WTC11 (cell line): ENCODE measurements around the gene SGSH. TPM values are rescaled to one million over a fixed set of nuclear protein-coding genes. Genes with fewer than 3 reads are reported as not detected.

Source experiments
- ATAC-seq: fragments of 200-7000 bp; cut with Tn5 transposase; 2 replicates; pipeline ENCODE4 v1.10.0; 2021; ENCODE audit warnings: mild to moderate bottlenecking, moderate library complexity
- CTCF ChIA-PET: fragments of 300-600 bp; sonication (Branson Sonifier 250); formaldehyde crosslinking; loops from one replicate; lab custom pipeline; 2021; ENCODE audit warnings: antibody characterized with exemption; lab: Charles Lee
- POLR2A ChIA-PET: fragments of 350-600 bp; sonication (Branson Sonifier 250); formaldehyde crosslinking; loops from one replicate; lab custom pipeline; 2021; ENCODE audit warnings: antibody characterized with exemption; lab: Charles Lee
- DNase-seq: peaks from one replicate; pipeline ENCODE4 v3.0.0; 2021; ENCODE audit warnings: low spot score
- H3K27ac Mint-ChIP-seq: 2 replicates; pipeline ENCODE4 v1.8.0; 2021; ENCODE audit warnings: mixed read lengths
- H3K27me3 Mint-ChIP-seq: 2 replicates; pipeline ENCODE4 v1.8.0; 2021; ENCODE audit warnings: low read depth, mild to moderate bottlenecking, moderate library complexity, mixed read lengths
- H3K36me3 Mint-ChIP-seq: 2 replicates; pipeline ENCODE4 v1.8.0; 2021; ENCODE audit warnings: mixed read lengths
- H3K4me1 Mint-ChIP-seq: 2 replicates; pipeline ENCODE4 v1.8.0; 2022; ENCODE audit warnings: mixed read lengths
- H3K4me3 Mint-ChIP-seq: 2 replicates; pipeline ENCODE4 v1.8.0; 2021; ENCODE audit warnings: mild to moderate bottlenecking, moderate library complexity, mixed read lengths
- H3K9me3 Mint-ChIP-seq: 2 replicates; pipeline ENCODE4 v1.8.0; 2021; ENCODE audit warnings: mixed read lengths
- FOXP1 ChIP-seq: sonication (generic); formaldehyde crosslinking; IDR thresholded peaks from 2 replicates; pipeline ENCODE4 v1.8.0; 2022; ENCODE audit warnings: missing genetic modification reagents, mild to moderate bottlenecking, moderate library complexity, borderline replicate concordance
- HMGA2 ChIP-seq: fragments of 250-450 bp; sonication (Bioruptor Pico); IDR thresholded peaks from 2 replicates; pipeline ENCODE4 v1.4.0; 2021; ENCODE audit warnings: mild to moderate bottlenecking, moderate library complexity
- JUN ChIP-seq: sonication (generic); formaldehyde crosslinking; IDR thresholded peaks from 2 replicates; pipeline ENCODE4 v1.8.0; 2023; ENCODE audit warnings: mild to moderate bottlenecking, missing genetic modification reagents
- MXD4 ChIP-seq: fragments of 250-450 bp; sonication (Bioruptor Pico); IDR thresholded peaks from 2 replicates; pipeline ENCODE4 v1.8.0; 2021; ENCODE audit warnings: mild to moderate bottlenecking, moderate library complexity, borderline replicate concordance
- NFYB ChIP-seq: sonication (generic); formaldehyde crosslinking; conservative IDR thresholded peaks from 2 replicates; pipeline ENCODE4 v1.8.0; 2022; ENCODE audit warnings: low read depth, missing genetic modification reagents
- OVOL2 ChIP-seq: fragments of 250-450 bp; sonication (Bioruptor Pico); IDR thresholded peaks from 2 replicates; pipeline ENCODE4 v1.9.0; 2021; ENCODE audit warnings: mild to moderate bottlenecking, borderline replicate concordance
- SMAD4 ChIP-seq: sonication (generic); formaldehyde crosslinking; IDR thresholded peaks from 2 replicates; pipeline ENCODE4 v1.8.0; 2022; ENCODE audit warnings: mild to moderate bottlenecking, missing genetic modification reagents
- ZBTB21 ChIP-seq: sonication (generic); formaldehyde crosslinking; IDR thresholded peaks from 2 replicates; pipeline ENCODE4 v1.8.1; 2023; ENCODE audit warnings: mild to moderate bottlenecking, missing genetic modification reagents, borderline replicate concordance
- ZNF317 ChIP-seq: sonication (generic); formaldehyde crosslinking; IDR thresholded peaks from 2 replicates; pipeline ENCODE4 v1.8.1; 2023; ENCODE audit warnings: low read depth, mild to moderate bottlenecking, moderate library complexity, missing genetic modification reagents, borderline replicate concordance
- ZNF671 ChIP-seq: fragments of 250-450 bp; sonication (Bioruptor Pico); IDR thresholded peaks from 2 replicates; pipeline ENCODE4 v1.8.0; 2021; ENCODE audit warnings: mild to moderate bottlenecking
- total RNA-seq: library from RNA; stranded (reverse); gene quantifications from 3 replicates; pipeline ENCODE4 v1.2.3, GENCODE V29; 2021
- TF ChIP-seq, protein P1 (sequence below): sonication (generic); formaldehyde crosslinking; IDR thresholded peaks from 2 replicates; pipeline ENCODE4 v1.8.1; 2023; ENCODE audit warnings: mild to moderate bottlenecking, missing genetic modification reagents, borderline replicate concordance
- TF ChIP-seq, protein P2 (sequence below): fragments of 250-450 bp; sonication (Bioruptor Pico); IDR thresholded peaks from 2 replicates; pipeline ENCODE4 v1.8.0; 2021; ENCODE audit warnings: mild to moderate bottlenecking
- TF ChIP-seq, protein P3 (sequence below): fragments of 250-450 bp; sonication (Bioruptor Pico); conservative IDR thresholded peaks from 2 replicates; pipeline ENCODE4 v1.9.0; 2021; ENCODE audit warnings: mild to moderate bottlenecking
- TF ChIP-seq, protein P4 (sequence below): fragments of 250-450 bp; sonication (Bioruptor Pico); IDR thresholded peaks from 2 replicates; pipeline ENCODE4 v1.9.0; 2021; ENCODE audit warnings: mild to moderate bottlenecking
- TF ChIP-seq, protein P5 (sequence below): sonication (generic); formaldehyde crosslinking; IDR thresholded peaks from 2 replicates; pipeline ENCODE4 v1.8.1; 2022; ENCODE audit warnings: low read depth, mild to moderate bottlenecking, moderate library complexity, missing genetic modification reagents, borderline replicate concordance
- TF ChIP-seq, protein P6 (sequence below): fragments of 250-450 bp; sonication (Bioruptor Pico); IDR thresholded peaks from 2 replicates; pipeline ENCODE4 v1.9.0; 2021; ENCODE audit warnings: mild to moderate bottlenecking, borderline replicate concordance
- TF ChIP-seq, protein P7 (sequence below): sonication (generic); formaldehyde crosslinking; IDR thresholded peaks from 2 replicates; pipeline ENCODE4 v1.8.0; 2023; ENCODE audit warnings: missing genetic modification reagents
- TF ChIP-seq, protein P8 (sequence below): fragments of 250-450 bp; sonication (Bioruptor Pico); IDR thresholded peaks from 2 replicates; pipeline ENCODE4 v1.9.0; 2021; ENCODE audit warnings: moderate library complexity, mild to moderate bottlenecking, inconsistent platforms, borderline replicate concordance

Gene SGSH
- total RNA-seq, 1 experiment from 2014 or later: 27.7 TPM

DNA sequence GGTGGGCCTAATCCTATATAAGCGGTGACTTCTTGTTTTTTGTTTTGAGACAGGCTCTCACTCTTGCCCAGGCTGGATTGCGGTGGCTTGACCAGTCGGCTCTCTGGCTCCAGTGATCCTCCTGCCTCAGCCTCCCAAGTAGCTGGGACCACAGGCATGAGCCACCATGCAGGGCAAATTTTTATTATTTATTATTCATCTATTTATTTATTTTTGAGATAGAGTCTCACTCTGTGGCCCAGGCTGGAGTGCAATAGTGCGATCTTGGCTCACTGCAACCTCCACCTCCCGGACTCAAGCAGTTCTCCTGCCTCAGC is 35.9 kb upstream of the SGSH start:
- CTCF ChIA-PET: interaction anchor here (0.7 to 1.8 kb wide), 3 partner anchors 15 to 155 kb away, joined by 3 to 6 read pairs (median 3); partner anchors contain the start of genes GAA and SGSH
- ATAC-seq: no peak

More for the DNA sequence above, 35.9 kb upstream of the SGSH start:
- no peaks in the 10 kb centered on the region for H3K9me3 Mint-ChIP-seq
- no peaks in the 10 kb centered on the region for H3K27me3 Mint-ChIP-seq
- TF ChIP-seq ZNF317 (CRISPR knock-in tag) (no peak), SMAD4 (CRISPR knock-in tag) (no peak), HMGA2 (CRISPR knock-in tag) (no peak), MXD4 (CRISPR knock-in tag) (no peak), ZNF671 (CRISPR knock-in tag) (no peak), OVOL2 (CRISPR knock-in tag) (no peak), ZBTB21 (no peak), JUN (CRISPR knock-in tag) (no peak), FOXP1 (CRISPR knock-in tag) (no peak), NFYB (no peak)
- TF ChIP-seq, protein P1, sequence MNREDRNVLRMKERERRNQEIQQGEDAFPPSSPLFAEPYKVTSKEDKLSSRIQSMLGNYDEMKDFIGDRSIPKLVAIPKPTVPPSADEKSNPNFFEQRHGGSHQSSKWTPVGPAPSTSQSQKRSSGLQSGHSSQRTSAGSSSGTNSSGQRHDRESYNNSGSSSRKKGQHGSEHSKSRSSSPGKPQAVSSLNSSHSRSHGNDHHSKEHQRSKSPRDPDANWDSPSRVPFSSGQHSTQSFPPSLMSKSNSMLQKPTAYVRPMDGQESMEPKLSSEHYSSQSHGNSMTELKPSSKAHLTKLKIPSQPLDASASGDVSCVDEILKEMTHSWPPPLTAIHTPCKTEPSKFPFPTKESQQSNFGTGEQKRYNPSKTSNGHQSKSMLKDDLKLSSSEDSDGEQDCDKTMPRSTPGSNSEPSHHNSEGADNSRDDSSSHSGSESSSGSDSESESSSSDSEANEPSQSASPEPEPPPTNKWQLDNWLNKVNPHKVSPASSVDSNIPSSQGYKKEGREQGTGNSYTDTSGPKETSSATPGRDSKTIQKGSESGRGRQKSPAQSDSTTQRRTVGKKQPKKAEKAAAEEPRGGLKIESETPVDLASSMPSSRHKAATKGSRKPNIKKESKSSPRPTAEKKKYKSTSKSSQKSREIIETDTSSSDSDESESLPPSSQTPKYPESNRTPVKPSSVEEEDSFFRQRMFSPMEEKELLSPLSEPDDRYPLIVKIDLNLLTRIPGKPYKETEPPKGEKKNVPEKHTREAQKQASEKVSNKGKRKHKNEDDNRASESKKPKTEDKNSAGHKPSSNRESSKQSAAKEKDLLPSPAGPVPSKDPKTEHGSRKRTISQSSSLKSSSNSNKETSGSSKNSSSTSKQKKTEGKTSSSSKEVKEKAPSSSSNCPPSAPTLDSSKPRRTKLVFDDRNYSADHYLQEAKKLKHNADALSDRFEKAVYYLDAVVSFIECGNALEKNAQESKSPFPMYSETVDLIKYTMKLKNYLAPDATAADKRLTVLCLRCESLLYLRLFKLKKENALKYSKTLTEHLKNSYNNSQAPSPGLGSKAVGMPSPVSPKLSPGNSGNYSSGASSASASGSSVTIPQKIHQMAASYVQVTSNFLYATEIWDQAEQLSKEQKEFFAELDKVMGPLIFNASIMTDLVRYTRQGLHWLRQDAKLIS (CRISPR knock-in tag): no peak
- TF ChIP-seq, protein P2, sequence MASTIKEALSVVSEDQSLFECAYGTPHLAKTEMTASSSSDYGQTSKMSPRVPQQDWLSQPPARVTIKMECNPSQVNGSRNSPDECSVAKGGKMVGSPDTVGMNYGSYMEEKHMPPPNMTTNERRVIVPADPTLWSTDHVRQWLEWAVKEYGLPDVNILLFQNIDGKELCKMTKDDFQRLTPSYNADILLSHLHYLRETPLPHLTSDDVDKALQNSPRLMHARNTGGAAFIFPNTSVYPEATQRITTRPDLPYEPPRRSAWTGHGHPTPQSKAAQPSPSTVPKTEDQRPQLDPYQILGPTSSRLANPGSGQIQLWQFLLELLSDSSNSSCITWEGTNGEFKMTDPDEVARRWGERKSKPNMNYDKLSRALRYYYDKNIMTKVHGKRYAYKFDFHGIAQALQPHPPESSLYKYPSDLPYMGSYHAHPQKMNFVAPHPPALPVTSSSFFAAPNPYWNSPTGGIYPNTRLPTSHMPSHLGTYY (CRISPR knock-in tag): no peak
- TF ChIP-seq, protein P3, sequence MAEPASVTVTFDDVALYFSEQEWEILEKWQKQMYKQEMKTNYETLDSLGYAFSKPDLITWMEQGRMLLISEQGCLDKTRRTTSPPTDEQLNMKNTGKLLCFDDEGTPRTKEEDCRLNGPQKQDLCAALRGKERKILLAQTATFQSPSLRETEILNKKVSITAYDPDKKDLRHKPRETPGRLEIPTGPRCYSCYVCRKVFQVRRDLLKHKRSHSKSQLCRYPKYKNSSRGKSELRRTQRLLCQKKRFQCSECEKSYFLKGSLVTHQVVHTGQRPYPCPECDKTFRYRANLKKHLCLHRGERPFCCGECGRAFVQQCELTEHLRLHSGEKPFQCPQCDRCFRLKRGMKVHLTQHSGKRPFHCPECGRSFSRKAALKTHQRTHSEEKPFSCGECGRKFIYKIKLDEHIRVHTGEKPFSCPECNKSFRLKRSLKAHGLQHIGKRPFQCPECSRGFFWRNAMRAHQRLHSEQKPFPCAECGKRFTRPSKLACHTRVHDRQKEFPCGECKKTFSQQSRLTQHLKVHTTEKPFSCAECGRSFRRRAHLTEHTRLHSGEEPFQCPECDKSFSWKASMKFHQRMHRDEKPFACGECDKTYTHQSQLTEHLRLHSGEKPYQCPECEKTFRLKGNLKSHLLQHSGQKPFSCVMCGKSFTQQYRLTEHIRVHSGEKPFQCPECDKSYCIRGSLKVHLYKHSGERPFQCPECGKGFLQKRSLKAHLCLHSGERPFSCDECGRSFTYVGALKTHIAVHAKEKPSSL (CRISPR knock-in tag): no peak
- TF ChIP-seq, protein P4, sequence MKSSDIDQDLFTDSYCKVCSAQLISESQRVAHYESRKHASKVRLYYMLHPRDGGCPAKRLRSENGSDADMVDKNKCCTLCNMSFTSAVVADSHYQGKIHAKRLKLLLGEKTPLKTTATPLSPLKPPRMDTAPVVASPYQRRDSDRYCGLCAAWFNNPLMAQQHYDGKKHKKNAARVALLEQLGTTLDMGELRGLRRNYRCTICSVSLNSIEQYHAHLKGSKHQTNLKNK (CRISPR knock-in tag): no peak
- TF ChIP-seq, protein P5, sequence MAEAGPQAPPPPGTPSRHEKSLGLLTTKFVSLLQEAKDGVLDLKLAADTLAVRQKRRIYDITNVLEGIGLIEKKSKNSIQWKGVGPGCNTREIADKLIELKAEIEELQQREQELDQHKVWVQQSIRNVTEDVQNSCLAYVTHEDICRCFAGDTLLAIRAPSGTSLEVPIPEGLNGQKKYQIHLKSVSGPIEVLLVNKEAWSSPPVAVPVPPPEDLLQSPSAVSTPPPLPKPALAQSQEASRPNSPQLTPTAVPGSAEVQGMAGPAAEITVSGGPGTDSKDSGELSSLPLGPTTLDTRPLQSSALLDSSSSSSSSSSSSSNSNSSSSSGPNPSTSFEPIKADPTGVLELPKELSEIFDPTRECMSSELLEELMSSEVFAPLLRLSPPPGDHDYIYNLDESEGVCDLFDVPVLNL (CRISPR knock-in tag): no peak
- TF ChIP-seq, protein P6, sequence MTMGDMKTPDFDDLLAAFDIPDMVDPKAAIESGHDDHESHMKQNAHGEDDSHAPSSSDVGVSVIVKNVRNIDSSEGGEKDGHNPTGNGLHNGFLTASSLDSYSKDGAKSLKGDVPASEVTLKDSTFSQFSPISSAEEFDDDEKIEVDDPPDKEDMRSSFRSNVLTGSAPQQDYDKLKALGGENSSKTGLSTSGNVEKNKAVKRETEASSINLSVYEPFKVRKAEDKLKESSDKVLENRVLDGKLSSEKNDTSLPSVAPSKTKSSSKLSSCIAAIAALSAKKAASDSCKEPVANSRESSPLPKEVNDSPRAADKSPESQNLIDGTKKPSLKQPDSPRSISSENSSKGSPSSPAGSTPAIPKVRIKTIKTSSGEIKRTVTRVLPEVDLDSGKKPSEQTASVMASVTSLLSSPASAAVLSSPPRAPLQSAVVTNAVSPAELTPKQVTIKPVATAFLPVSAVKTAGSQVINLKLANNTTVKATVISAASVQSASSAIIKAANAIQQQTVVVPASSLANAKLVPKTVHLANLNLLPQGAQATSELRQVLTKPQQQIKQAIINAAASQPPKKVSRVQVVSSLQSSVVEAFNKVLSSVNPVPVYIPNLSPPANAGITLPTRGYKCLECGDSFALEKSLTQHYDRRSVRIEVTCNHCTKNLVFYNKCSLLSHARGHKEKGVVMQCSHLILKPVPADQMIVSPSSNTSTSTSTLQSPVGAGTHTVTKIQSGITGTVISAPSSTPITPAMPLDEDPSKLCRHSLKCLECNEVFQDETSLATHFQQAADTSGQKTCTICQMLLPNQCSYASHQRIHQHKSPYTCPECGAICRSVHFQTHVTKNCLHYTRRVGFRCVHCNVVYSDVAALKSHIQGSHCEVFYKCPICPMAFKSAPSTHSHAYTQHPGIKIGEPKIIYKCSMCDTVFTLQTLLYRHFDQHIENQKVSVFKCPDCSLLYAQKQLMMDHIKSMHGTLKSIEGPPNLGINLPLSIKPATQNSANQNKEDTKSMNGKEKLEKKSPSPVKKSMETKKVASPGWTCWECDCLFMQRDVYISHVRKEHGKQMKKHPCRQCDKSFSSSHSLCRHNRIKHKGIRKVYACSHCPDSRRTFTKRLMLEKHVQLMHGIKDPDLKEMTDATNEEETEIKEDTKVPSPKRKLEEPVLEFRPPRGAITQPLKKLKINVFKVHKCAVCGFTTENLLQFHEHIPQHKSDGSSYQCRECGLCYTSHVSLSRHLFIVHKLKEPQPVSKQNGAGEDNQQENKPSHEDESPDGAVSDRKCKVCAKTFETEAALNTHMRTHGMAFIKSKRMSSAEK (CRISPR knock-in tag): no peak
- TF ChIP-seq, protein P7, sequence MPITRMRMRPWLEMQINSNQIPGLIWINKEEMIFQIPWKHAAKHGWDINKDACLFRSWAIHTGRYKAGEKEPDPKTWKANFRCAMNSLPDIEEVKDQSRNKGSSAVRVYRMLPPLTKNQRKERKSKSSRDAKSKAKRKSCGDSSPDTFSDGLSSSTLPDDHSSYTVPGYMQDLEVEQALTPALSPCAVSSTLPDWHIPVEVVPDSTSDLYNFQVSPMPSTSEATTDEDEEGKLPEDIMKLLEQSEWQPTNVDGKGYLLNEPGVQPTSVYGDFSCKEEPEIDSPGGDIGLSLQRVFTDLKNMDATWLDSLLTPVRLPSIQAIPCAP (CRISPR knock-in tag): no peak
- TF ChIP-seq, protein P8, sequence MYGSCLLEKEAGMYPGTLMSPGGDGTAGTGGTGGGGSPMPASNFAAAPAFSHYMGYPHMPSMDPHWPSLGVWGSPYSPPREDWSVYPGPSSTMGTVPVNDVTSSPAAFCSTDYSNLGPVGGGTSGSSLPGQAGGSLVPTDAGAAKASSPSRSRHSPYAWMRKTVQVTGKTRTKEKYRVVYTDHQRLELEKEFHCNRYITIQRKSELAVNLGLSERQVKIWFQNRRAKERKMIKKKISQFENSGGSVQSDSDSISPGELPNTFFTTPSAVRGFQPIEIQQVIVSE: no peak
- H3K4me3 Mint-ChIP-seq: no peak overlapping the region
- no peak overlapping the region for H3K27ac Mint-ChIP-seq
- H3K4me1 Mint-ChIP-seq: peaks cover 34% of the 10 kb centered on the region
- H3K36me3 Mint-ChIP-seq: 0 out of 2 replicates have a peak, but pooled peaks cover 2% of the 10 kb centered on the region
- DNase-seq: no peak
- POLR2A ChIA-PET: no interaction called here
